ENCODE measurements around the gene CIPC.

CIPC gene, protein sequence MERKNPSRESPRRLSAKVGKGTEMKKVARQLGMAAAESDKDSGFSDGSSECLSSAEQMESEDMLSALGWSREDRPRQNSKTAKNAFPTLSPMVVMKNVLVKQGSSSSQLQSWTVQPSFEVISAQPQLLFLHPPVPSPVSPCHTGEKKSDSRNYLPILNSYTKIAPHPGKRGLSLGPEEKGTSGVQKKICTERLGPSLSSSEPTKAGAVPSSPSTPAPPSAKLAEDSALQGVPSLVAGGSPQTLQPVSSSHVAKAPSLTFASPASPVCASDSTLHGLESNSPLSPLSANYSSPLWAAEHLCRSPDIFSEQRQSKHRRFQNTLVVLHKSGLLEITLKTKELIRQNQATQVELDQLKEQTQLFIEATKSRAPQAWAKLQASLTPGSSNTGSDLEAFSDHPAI

DNA sequence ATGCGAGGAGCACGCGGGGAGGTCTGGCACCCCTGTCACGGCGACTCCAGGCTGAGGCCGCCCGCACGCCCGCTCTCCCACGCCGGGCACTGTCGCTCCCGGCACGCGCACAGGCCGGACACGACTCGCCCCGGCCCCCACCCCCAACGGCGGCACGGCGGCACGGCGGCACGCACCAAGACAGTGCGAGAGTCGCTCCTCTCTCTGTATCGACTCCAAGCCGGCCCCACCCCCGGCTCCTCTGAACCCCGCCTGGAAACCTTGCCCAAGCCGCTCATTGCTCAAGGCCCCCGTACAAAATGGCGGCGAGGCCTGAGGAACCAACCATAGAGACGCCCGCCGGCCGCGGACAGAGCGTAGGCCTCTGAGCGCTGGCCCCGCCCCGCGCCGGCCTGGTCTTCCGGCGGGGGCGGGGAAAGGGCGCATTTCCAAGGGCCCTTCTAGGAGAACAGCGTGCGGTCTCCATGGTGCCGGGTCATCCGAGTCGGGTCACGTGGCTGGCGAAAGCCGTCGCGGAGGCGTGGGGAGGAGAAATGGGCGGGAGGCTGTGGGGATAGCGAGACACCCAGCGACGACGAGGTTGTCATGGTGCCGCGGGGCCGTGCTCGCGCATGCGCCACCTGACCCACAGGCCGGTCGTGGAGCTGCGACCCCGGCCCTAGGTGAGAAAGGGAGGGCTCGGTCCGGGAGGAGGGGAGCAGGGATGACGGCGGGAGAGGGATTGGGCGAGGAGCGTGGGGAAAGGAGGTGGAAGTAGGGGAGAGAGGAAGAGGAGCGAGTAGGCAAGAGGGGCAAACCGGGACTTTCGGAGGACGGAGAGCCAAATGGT, at the start of gene CIPC:
Gene CIPC (plus strand): TSS at position 559 of the 829 bp plus-strand sequence. CDS start 7,451 bp downstream, outside the sequence.
- Histone ChIP-seq H3K36me3 (ENCODE audit: insufficient read depth, low read length) (no peaks in the 10 kb centered on the region), H3K4me1 (ENCODE audit: control insufficient read depth, insufficient read depth, low read length, unreplicated experiment) (peaks cover 19% of the 10 kb centered on the region), H2AFZ (ENCODE audit: low read length, unreplicated experiment) (peak within 1 kb of the TSS; percentile 98), H3K79me2 (ENCODE audit: control insufficient read depth, insufficient read depth, low read length, unreplicated experiment) (peaks cover 2% of the 10 kb centered on the region), H3K27me3 (ENCODE audit: insufficient read depth, low read length) (no peaks in the 10 kb centered on the region), H3K27ac (ENCODE audit: low read depth, low read length) (peak within 1 kb of the TSS; percentile 86), H3K4me3 (ENCODE audit: low read depth, low read length) (peak within 1 kb of the TSS; percentile 98)

DNA sequence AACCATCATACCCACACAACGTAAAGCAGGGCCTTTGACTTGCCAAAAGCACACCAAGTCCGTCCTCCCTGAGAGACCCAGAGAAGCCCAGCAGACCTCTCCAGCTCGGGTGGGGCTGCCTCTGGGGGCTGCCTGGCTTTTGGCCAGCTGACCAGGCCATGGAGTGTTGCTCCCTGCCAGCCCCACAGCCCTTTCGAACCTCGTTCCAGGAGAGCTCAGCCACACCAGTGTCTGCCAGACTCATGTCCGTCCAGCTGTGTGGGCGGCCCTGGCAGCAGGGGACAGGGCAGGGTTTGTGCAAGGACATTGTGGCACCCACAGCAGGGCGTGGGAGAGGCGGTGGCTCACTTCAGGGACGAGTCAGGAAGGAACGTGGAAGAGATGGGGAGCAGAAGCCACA, 46.9 kb upstream of the CIPC start:
- no peaks in the 10 kb centered on the region for H3K27me3 ChIP-seq (ENCODE audit: insufficient read depth, low read length)
- H3K36me3 ChIP-seq (ENCODE audit: insufficient read depth, low read length) = no peaks in the 10 kb centered on the region
- H3K4me1 ChIP-seq (ENCODE audit: control insufficient read depth, insufficient read depth, low read length, unreplicated experiment) = peaks cover 16% of the 10 kb centered on the region
- no peak overlapping the region for H3K27ac ChIP-seq (ENCODE audit: low read depth, low read length)
- H3K4me3 ChIP-seq (ENCODE audit: low read depth, low read length) = no peak overlapping the region
- H3K79me2 ChIP-seq (ENCODE audit: control insufficient read depth, insufficient read depth, low read length, unreplicated experiment) = no peaks in the 10 kb centered on the region
- no peak overlapping the region for H2AFZ ChIP-seq (ENCODE audit: low read length, unreplicated experiment)

DNA sequence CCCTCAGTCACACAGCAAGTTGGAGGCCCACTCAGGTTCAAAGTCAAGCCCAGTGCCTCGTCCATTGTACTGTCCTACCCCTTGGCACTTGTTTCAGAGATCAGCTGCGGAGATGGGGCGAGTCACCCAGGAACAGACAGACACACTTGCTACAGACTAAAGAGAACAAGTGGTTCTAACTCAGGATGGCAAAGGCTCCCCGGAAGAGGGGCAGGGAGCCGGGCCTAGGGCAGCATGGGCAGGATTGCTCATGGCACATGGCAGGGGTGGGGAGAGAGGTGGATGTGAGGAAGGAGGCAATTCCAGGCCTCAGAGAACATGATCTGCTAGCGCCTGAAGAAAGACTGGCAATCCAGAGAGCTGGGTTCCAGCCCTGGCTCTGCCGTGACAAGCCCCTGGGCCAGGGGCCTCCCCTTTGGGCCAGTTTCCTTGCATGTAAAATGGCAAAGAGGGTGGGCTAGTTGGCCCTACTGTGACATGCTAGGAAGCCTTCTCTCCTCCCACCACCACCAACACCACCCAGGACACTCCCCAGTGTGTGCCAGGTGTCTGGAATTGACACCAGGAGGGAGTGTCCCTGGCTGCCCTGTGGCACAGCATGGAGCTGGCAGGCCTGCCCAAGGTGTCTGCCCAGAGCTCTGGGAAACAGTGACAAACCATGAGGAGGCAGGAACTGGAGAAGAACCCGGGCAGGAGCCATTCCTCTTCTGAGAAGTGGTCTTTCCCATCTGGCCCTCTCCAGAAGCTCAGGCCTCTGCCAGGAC, 45.6 kb upstream of the CIPC start:
- Histone ChIP-seq H2AFZ (ENCODE audit: low read length, unreplicated experiment) (no peak overlapping the region), H3K4me1 (ENCODE audit: control insufficient read depth, insufficient read depth, low read length, unreplicated experiment) (peaks cover 11% of the 10 kb centered on the region), H3K79me2 (ENCODE audit: control insufficient read depth, insufficient read depth, low read length, unreplicated experiment) (no peaks in the 10 kb centered on the region), H3K36me3 (ENCODE audit: insufficient read depth, low read length) (no peaks in the 10 kb centered on the region), H3K4me3 (ENCODE audit: low read depth, low read length) (no peak overlapping the region), H3K27ac (ENCODE audit: low read depth, low read length) (no peak overlapping the region), H3K27me3 (ENCODE audit: insufficient read depth, low read length) (no peaks in the 10 kb centered on the region)

DNA sequence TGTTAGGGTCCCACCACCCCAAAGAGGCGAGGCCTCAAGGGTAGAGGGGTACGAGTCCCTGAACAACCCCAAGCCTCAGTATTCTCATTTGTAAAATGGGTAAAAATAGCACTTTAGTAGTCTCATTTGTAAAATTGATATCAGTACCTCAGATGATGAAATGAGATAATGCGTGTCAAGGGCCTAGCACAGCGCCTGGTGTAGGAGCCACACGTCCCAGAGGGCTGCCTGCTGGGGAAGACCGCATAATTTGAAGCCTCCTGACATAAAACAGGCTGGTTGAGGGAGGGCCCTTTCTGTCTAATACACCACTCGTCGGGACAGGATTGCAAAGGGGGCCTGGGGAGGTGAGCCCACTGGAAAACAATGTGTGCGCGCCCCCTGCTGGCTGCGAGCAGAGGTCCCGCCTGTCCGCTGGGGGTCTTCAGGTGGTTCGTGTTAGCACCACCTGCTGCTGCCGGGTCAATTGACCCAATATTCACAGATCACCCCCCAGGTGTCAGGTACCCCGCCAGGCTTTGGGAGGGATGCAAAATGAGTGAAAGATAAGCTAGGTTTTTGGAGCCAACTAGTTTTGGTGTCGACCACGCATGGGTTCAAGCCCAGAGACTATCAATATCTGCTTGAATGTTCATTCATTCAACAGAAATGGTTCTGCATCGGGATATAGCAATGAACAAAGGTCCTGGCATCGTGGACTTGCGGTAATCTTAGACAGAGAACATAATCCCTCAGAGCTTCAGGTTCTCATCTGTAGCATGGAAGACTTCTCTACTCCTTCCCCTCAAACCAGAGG, 44.8 kb upstream of the CIPC start:
- Histone ChIP-seq H3K36me3 (ENCODE audit: insufficient read depth, low read length) (no peaks in the 10 kb centered on the region), H3K79me2 (ENCODE audit: control insufficient read depth, insufficient read depth, low read length, unreplicated experiment) (no peaks in the 10 kb centered on the region), H3K4me3 (ENCODE audit: low read depth, low read length) (no peak overlapping the region), H3K27me3 (ENCODE audit: insufficient read depth, low read length) (no peaks in the 10 kb centered on the region), H2AFZ (ENCODE audit: low read length, unreplicated experiment) (no peak overlapping the region), H3K4me1 (ENCODE audit: control insufficient read depth, insufficient read depth, low read length, unreplicated experiment) (peaks cover 11% of the 10 kb centered on the region), H3K27ac (ENCODE audit: low read depth, low read length) (no peak overlapping the region)

DNA sequence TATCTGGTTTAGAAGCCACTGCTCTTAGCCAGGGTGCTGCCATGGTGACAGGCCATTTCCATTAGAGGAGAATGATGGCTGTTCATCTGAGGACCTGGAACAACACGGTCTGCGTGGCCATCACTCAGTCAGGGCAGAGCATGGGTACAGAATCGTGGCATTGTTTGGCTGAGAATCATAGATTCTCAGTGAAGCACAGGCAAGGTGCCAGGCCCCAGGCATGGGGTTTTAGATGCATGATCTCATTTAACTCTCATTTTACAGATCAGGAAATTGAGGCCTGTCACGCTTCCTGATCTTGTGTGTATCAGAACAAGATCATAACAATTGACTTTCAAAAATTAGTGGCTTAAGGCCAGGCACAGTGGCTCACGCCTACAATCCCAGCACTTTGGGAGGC, 42.8 kb upstream of the CIPC start:
- Histone ChIP-seq H3K27me3 (ENCODE audit: insufficient read depth, low read length) (no peaks in the 10 kb centered on the region), H3K36me3 (ENCODE audit: insufficient read depth, low read length) (no peaks in the 10 kb centered on the region), H3K4me1 (ENCODE audit: control insufficient read depth, insufficient read depth, low read length, unreplicated experiment) (peaks cover 18% of the 10 kb centered on the region), H2AFZ (ENCODE audit: low read length, unreplicated experiment) (no peak overlapping the region), H3K79me2 (ENCODE audit: control insufficient read depth, insufficient read depth, low read length, unreplicated experiment) (no peaks in the 10 kb centered on the region), H3K4me3 (ENCODE audit: low read depth, low read length) (no peak overlapping the region), H3K27ac (ENCODE audit: low read depth, low read length) (no peak overlapping the region)

DNA sequence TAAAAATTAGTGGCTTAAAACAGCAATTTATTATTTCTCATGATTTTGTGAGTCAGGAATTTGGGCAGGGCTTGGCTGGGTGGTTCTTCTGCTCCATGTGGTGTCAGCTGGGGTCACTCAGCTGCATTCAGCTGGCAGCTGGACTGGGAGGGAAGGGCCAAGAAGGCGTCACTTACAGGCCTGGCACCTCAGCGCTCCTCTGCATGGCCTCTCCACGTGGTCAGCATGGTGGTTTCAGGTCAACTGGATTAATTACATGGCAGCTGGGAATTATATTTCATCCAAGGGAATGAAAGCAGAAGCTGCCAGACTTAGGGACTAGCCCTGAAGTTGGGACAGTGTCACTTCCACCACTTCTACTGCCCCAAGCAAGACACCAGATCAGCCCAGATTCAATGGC, 42.1 kb upstream of the CIPC start:
- Histone ChIP-seq H2AFZ (ENCODE audit: low read length, unreplicated experiment) (no peak overlapping the region), H3K27ac (ENCODE audit: low read depth, low read length) (no peak overlapping the region), H3K79me2 (ENCODE audit: control insufficient read depth, insufficient read depth, low read length, unreplicated experiment) (no peaks in the 10 kb centered on the region), H3K4me1 (ENCODE audit: control insufficient read depth, insufficient read depth, low read length, unreplicated experiment) (peaks cover 18% of the 10 kb centered on the region), H3K27me3 (ENCODE audit: insufficient read depth, low read length) (no peaks in the 10 kb centered on the region), H3K36me3 (ENCODE audit: insufficient read depth, low read length) (no peaks in the 10 kb centered on the region), H3K4me3 (ENCODE audit: low read depth, low read length) (no peak overlapping the region)

DNA sequence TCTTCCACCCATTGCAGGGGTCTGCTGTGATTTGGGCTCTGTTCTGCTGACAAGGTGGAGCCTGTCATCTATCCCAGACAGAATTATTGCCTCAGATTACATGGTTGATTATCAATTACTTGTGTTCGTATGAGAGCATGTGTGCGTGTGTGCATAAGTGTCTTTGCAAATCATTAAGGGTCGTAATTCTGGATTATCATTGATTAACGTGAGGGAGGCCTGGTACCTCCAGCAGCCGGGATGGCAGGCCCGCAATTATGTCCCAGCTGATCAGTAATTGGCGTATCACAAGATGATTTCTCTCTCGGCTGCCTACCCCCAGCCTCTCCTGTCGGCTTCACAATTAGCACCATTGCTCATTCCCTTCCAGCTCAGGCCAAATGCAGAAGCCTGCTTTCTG, 39.9 kb upstream of the CIPC start:
- no peak overlapping the region for H3K27ac ChIP-seq (ENCODE audit: low read depth, low read length)
- no peaks in the 10 kb centered on the region for H3K36me3 ChIP-seq (ENCODE audit: insufficient read depth, low read length)
- no peaks in the 10 kb centered on the region for H3K27me3 ChIP-seq (ENCODE audit: insufficient read depth, low read length)
- H2AFZ ChIP-seq (ENCODE audit: low read length, unreplicated experiment) = no peak overlapping the region
- H3K4me3 ChIP-seq (ENCODE audit: low read depth, low read length) = no peak overlapping the region
- H3K4me1 ChIP-seq (ENCODE audit: control insufficient read depth, insufficient read depth, low read length, unreplicated experiment) = peaks cover 7% of the 10 kb centered on the region
- no peaks in the 10 kb centered on the region for H3K79me2 ChIP-seq (ENCODE audit: control insufficient read depth, insufficient read depth, low read length, unreplicated experiment)

DNA sequence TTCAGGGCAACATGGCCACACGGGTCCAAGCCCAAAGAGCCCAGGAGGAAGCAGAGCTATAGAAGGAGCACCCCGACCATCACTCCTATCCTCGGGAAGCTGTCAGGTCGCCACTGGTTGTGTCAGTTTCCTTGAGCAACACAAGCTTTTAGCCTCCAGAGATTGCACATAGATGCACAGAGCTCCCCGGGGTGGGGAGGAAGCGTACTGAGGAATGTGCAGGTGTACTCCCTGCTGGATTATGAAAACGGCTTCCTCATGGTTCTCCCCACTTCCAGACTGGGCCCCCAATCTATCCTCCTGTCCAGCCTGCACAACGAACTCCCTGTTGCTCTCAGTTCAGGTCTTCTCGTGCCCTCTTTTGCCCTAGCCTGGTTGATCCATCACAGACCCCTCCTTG, 39.3 kb upstream of the CIPC start:
- Histone ChIP-seq H3K36me3 (ENCODE audit: insufficient read depth, low read length) (no peaks in the 10 kb centered on the region), H2AFZ (ENCODE audit: low read length, unreplicated experiment) (no peak overlapping the region), H3K27me3 (ENCODE audit: insufficient read depth, low read length) (no peaks in the 10 kb centered on the region), H3K4me3 (ENCODE audit: low read depth, low read length) (no peak overlapping the region), H3K27ac (ENCODE audit: low read depth, low read length) (peak overlapping the region; percentile 47; the same call in 1 of the 2 replicates), H3K79me2 (ENCODE audit: control insufficient read depth, insufficient read depth, low read length, unreplicated experiment) (no peaks in the 10 kb centered on the region), H3K4me1 (ENCODE audit: control insufficient read depth, insufficient read depth, low read length, unreplicated experiment) (peaks cover 7% of the 10 kb centered on the region)

DNA sequence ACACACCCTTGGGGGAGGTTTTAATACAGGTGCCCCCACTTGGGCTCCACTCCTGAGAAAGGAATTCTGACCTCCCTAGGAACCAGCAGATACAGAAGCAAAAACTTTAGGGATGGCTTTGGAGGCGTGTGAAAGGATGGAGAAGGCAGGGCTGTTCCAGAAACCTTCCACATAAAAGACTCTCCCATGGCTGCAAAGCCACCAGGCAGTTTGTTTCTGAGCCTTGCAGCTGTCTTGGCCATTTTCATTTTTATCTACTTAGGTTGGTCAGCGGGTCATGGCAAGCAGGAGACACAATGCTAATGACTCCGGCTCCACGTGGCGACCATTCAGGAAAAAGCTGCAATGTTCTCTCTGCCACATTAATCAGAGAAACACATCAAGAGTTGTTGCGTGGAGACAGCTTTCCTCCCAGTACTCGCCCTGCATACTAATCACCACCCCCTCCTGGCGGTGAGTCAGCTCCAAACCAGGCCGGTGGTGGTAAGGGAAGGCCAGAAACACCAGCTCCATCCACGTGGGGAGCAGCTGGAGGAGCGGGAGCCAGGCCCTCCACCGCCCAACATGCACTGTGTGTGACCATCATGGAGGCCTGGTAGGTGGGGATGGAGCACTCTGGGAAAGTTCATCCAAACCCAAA, 38.7 kb upstream of the CIPC start:
- no peaks in the 10 kb centered on the region for H3K27me3 ChIP-seq (ENCODE audit: insufficient read depth, low read length)
- H3K79me2 ChIP-seq (ENCODE audit: control insufficient read depth, insufficient read depth, low read length, unreplicated experiment) = no peaks in the 10 kb centered on the region
- H2AFZ ChIP-seq (ENCODE audit: low read length, unreplicated experiment) = no peak overlapping the region
- peak overlapping the region; percentile 47 for H3K27ac ChIP-seq (ENCODE audit: low read depth, low read length)
- H3K4me3 ChIP-seq (ENCODE audit: low read depth, low read length) = no peak overlapping the region
- H3K36me3 ChIP-seq (ENCODE audit: insufficient read depth, low read length) = no peaks in the 10 kb centered on the region
- peaks cover 7% of the 10 kb centered on the region for H3K4me1 ChIP-seq (ENCODE audit: control insufficient read depth, insufficient read depth, low read length, unreplicated experiment)
